Nucleus accumbens (tissue), 56 donors: ENCODE results near the gene ANKEF1.

Experiments used
- DNase-seq, 56 donors: peaks; one replicate each; lab custom pipeline; 2025; lab: John Stamatoyannopoulos, UW

Gene ANKEF1

DNA sequence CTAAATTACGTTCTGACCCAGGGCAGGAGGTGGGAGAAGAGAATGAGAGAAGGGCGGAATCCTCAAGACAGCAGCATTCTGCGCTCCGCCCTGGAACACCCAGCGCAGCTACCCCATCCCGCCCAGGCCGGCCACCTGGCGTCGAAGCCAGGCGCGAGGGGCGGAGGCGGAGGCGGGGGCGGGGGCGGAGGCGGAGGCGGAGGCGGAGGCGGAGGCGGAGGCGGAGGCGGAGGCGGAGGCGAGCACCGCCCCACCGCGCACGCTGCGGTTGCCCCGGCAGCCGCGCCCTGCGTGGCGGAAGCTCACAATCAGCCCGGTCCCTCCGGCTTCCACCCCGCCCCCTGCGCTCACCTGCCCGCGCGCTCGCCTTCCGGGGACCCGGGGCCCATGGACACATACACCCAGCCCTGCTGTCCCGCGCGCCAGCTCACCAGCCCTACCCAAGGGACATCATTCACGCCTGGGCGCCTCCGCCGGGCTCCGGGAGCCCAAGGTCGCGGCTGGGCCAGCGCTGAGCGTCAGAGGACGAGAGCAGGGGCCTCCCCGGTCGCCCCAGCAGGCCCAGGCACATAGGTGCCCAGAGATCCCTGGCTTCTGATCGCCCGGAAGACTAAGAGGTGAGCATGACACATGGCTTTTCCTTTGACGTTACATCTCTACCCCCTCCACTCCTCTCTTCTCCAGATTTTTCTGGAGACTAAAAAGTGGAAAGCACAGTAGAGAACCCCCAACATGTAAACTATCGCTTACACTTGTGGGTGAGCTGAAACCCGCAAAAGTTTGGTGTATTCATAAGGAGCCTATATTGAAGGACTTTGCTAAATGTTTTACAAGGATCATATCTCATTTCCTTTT, at the start of gene ANKEF1:
TSS of gene ANKEF1 (plus strand) at position 271 of the 855 bp plus-strand sequence. CDS start 3,315 bp downstream, outside the sequence.
- peak in 43 of 56 donors; percentile 4 to 70 (median 32) for DNase-seq

DNA sequence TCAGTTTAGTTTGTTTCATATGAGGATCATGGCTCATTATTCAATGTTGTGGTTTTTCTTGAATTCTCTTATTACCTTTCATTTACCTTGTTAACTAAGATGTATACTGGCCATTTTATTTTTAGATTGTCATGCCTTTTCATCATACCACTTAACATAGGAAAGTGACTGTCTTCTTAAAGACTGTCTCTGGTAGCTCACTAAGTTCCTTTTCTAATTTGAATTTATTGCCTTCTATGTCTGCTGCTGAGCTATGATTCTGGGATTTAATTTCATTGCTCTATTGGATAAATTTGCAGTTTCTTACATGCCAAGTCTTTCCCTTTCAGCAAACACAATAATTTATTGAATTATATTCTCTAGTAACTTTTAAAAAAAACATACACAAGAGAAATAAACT, 49.5 kb upstream of the ANKEF1 start:
- no peak for DNase-seq

GRCh38 chr20:9985773-9986172, 49.0 kb upstream of the ANKEF1 start:
- DNase-seq: no peak

- no peak for DNase-seq
These were observed 45.6 kb upstream of the ANKEF1 start for GRCh38 chr20:9989066-9989724.

DNA sequence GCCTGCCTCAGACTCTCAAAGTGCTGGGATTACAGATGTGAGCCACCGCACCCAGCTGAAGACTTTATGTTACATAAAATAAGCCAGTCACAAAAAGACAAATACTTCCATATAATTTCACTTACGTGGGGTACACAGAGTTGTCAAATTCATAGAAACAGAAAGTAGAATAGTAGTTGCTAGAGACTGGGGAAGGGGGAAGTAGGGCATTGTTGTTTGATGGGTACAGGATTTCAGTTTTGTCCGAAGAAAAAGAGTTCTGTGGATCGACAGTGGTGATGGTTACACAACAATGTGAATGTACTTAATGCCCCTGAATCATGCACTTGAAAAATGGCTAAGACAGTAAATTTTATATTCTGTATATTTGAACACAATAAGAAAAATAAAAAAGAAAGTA, 41.6 kb upstream of the ANKEF1 start:
- no peak for DNase-seq

DNA sequence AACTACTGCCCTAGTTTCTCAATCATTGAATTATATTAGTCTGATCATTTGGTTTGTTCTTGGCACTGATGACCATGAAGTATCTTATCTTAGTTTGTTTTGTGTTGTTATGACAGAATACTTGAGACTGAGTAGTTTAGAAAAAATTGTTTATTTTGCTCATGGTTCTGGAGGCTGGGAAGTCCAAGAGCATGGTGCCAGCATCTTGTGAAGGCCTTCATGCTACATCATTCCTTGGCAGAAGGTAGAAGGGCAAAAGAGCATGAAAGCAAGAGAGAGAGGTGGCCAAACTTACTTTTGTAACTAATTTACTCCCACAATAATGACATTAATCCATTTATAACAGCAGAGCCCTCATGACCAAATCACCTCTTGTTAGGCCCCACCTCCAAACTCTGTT, 40.1 kb upstream of the ANKEF1 start:
- DNase-seq: no peak

DNA sequence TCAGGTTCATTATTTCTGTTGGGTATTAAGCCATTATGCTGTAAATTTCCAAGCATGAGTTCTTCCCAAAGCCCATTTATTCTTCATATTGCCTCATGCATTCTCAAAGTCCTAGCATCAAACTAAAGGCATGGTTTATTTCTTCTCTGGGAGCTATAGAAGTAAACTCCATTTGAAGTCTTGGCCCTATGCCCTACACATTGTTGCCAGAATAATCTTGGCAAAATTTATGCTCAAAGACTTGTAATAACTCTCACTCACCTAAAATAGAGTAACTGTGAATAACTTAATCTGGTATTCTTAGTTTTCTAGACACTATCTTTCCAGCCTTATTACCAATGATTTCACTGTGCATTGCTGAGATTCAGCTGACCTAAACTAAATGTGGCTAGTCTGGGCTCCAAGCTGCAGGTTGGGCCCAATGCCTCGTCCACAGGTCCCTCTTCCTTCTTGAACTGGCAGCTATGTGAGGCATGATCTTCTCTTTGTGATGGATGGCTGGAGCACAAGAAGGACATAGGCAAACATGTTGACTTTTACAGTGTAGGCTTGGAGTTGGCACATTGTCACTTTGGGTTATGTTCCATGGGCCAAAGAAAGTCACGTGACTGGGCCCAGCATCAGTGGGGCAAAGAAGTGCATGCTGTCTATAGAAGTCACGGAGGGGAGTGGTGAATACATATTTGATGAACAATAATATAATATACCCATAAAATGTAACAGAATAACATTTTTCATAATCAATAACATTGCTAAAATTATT, 39.1 kb upstream of the ANKEF1 start:
- no peak for DNase-seq

DNA sequence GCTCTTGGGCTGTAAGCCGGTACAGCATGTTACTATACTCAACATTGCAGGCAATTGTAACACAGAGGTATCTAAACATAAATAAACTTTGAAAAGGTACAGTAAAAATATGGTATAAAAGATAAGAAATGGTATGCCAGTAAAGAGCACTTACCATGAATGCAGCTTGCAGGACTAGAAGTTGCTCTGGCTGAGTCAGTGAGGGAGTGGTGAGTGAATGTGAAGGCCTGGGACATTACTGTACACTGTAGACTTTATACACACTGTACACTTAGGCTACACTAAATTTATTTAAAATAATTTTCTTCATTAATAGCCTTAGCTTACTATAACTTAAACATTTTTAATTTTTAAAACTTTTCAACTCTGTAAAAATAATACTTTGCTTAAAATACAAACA, 37.8 kb upstream of the ANKEF1 start:
- DNase-seq: no peak

DNA sequence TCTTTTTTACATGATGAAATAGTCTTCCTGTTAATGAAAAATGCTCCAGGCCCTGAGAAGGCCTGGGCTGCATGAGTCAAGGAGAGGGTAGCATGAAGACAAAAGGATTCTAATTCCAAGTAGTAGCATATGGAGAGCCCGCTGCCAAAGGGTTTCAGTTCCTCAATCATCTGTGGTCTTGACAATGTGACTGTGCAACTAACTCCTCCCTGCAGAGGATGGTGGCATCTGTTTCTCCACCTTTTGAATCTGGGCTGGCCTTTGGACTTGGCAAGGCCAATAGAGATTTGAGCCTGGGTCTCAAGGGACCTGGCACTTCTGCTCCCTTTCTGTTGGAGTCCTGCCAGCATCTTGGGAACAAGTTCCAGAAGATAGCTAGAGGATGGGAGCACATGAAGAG, 35.1 kb upstream of the ANKEF1 start:
- peak in 5 of 56 donors; percentile 1 to 24 (median 2) for DNase-seq

- DNase-seq: no peak
These were observed 31.9 kb upstream of the ANKEF1 start for GRCh38 chr20:10002866-10003265.

GRCh38 chr20:10004900-10005299, 29.9 kb upstream of the ANKEF1 start:
- DNase-seq: no peak

DNA sequence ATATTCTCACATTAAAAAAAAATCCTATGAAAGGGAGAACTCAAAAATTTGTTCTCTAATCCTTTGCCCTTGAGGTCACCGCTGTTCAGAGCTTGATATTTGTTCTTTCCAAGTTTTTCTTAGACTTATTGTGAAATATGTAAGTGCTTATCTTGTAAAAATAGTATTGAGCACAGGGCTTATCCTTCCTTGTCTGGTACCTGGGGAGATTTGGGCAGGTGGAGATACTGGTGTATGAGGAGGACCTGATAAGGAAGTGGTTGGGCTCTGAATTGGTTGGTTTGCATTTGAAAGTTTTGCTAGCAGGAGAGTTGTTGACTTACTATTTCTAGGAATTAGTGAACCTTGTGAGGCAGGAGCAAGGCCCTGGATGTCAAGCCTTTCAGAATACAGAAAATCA, 28.9 kb upstream of the ANKEF1 start:
- no peak for DNase-seq

GRCh38 chr20:10006447-10007090, 28.2 kb upstream of the ANKEF1 start:
- no peak for DNase-seq

- DNase-seq: no peak
These were observed 27.6 kb upstream of the ANKEF1 start for GRCh38 chr20:10007158-10007557.

- no peak for DNase-seq
These were observed 27.0 kb upstream of the ANKEF1 start for GRCh38 chr20:10007747-10008146.

DNA sequence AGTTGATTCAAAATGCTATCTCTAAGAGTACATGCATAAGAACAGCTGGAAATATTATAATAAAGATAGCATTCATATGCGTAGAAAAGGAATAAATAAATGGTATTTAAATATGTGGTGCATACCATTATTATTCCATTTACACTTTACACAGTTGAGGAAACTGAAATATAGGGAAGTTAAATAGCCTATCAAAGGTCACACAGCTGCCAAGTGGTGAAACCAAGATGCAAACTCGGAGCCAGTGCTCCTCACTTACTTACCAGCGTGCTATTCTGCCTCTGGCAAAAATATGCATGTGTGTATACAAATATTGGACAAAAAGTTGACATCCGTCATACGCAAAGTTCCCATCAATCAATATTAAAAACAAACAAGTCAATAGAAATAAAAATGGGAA, 22.3 kb upstream of the ANKEF1 start:
- DNase-seq: no peak

GRCh38 chr20:10014431-10014830, 20.4 kb upstream of the ANKEF1 start:
- no peak for DNase-seq

DNA sequence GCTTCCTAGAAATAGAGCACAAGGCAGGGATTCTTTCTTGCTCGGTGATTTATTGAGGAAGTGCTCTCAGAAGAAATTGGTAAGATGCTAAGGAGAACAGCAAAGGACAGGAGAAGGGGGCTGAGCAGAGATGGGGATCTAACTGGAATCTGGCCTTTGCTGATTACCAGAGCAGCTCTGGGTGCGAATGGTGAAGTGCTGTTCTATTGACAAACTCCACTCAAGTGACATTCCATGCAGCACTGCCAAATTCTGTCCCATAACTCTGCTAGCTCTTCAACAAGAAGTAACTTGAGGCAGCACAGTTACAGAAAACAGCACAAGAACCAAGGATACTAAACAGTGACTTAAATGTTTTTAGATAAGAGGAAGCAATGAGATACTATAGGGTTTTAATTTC, 13.8 kb upstream of the ANKEF1 start:
- no peak for DNase-seq

DNA sequence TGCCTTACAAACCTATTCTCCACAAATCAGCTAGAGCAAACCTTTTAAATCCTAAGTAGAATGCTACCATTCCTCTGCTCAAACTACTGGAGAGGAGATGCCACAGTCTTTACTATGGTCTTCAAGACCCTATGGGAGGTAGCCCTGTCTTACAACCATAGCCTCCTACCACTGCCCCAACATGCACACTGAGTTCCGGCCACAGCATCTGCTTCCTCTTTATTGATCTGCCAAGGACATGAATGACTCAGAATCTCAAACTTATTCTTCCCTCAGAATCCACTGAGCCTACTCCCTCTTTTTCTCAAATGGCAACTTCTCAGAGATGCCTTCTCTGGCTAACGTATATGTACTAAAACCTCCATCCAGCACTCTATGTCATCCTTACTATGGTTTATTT, 12.2 kb upstream of the ANKEF1 start:
- no peak for DNase-seq

GRCh38 chr20:10023911-10024310, 10.9 kb upstream of the ANKEF1 start:
- no peak for DNase-seq
